Endothelial cell of umbilical vein (primary cell): ENCODE measurements around the gene ABCD1. TPM values are rescaled to one million over a fixed set of nuclear protein-coding genes. Genes with fewer than 3 reads are reported as not detected.

Experiments
- BruUV-seq: library from RNA; stranded (reverse); fragments of 400-500 nt; replicated peaks from 2 replicates; lab custom pipeline; 2021; lab: Mats Ljungman, UMichigan
- CTCF ChIA-PET: fragments of 300-600, 350-600 bp; sonication (Branson Sonifier 250); formaldehyde crosslinking; loops from one replicate; lab custom pipeline; 2021; ENCODE audit warnings: antibody characterized with exemption, inconsistent platforms; lab: Charles Lee
- POLR2A ChIA-PET: fragments of 300-600, 350-600 bp; sonication (Branson Sonifier 250); formaldehyde crosslinking; loops from one replicate; lab custom pipeline; 2021; ENCODE audit warnings: antibody characterized with exemption, inconsistent platforms; lab: Charles Lee
- DNase-seq: peaks from one replicate; pipeline ENCODE4 v3.0.0-alpha.2; 2011; ENCODE audit warnings: low read depth, low spot score
- FAIRE-seq: peaks from 2 replicates; lab custom pipeline; 2011; peaks lifted over from hg19 to GRCh38; lab: Jason Lieb, UNC
- H2AFZ ChIP-seq: 2 replicates; pipeline ENCODE4 v1.6.0; 2012; ENCODE audit warnings: low read depth, low read length, control low read depth, inconsistent platforms
- H3K27ac ChIP-seq: 2 replicates; pipeline ENCODE4 v1.5.1; 2011; ENCODE audit warnings: low read depth, mild to moderate bottlenecking, control low read depth, low read length, moderate library complexity; ENCODE audit not compliant: insufficient read depth
- H3K27me3 ChIP-seq, 2 experiments: 2 replicates each; pipeline versions ENCODE4 v1.6.0 to v1.6.1; 2011; ENCODE audit warnings: low read length in 2 of 2, mixed read lengths in 1 of 2; ENCODE audit not compliant: control insufficient read depth in 2 of 2, insufficient read depth in 2 of 2
- H3K36me3 ChIP-seq, 2 experiments: 2 replicates in 1 of 2; 3 replicates in 1 of 2; pipeline ENCODE4 v1.5.1; 2011; ENCODE audit warnings: low read length in 2 of 2, mild to moderate bottlenecking in 1 of 2, moderate library complexity in 1 of 2; ENCODE audit not compliant: control insufficient read depth in 2 of 2, insufficient read depth in 2 of 2; ENCODE audit errors: extremely low read depth in 1 of 2
- H3K4me1 ChIP-seq: 3 replicates; pipeline ENCODE4 v1.5.1; 2011; ENCODE audit warnings: mild to moderate bottlenecking, low read length; ENCODE audit not compliant: control insufficient read depth, insufficient read depth; ENCODE audit errors: extremely low read depth
- H3K4me2 ChIP-seq: 2 replicates; pipeline ENCODE4 v1.6.1; 2011; ENCODE audit warnings: low read length, control low read depth, mixed read lengths; ENCODE audit not compliant: insufficient read depth
- H3K4me3 ChIP-seq, 3 experiments: fragments of 200-600 bp in 1 of 3; sonication (generic), shearing (Covaris generic) in 1 of 3; replicated peaks in 1 of 3; 2 replicates each; pipeline ENCODE4 v1.5.1; 2011 to 2016; ENCODE audit warnings: control low read depth in 3 of 3, low read length in 3 of 3, mild to moderate bottlenecking in 2 of 3, inconsistent platforms in 1 of 3, low read depth in 1 of 3, moderate library complexity in 1 of 3; ENCODE audit not compliant: insufficient read depth in 1 of 3
- H3K79me2 ChIP-seq: 2 replicates; pipeline ENCODE4 v1.6.0; 2012; ENCODE audit warnings: low read length, inconsistent platforms; ENCODE audit not compliant: control insufficient read depth, insufficient read depth
- H3K9ac ChIP-seq: replicated peaks from 2 replicates; pipeline ENCODE3; 2011; ENCODE audit warnings: low read length, control low read depth; ENCODE audit not compliant: insufficient read depth; ENCODE audit errors: extremely low read depth
- H3K9me1 ChIP-seq: replicated peaks from 3 replicates; pipeline ENCODE4 v1.6.0; 2011; ENCODE audit warnings: mild to moderate bottlenecking, low read length; ENCODE audit not compliant: control insufficient read depth, insufficient read depth; ENCODE audit errors: extremely low read depth
- H3K9me3 ChIP-seq: replicated peaks from 2 replicates; pipeline ENCODE4 v1.5.1; 2012; ENCODE audit warnings: low read length, inconsistent platforms; ENCODE audit not compliant: control insufficient read depth, insufficient read depth
- H4K20me1 ChIP-seq: replicated peaks from 2 replicates; pipeline ENCODE3; 2011; ENCODE audit warnings: mild to moderate bottlenecking, low read length; ENCODE audit not compliant: control insufficient read depth, insufficient read depth; ENCODE audit errors: extremely low read depth
- CTCF ChIP-seq, 2 donors: IDR thresholded peaks; 1 replicate in 1 of 2; 2 replicates in 1 of 2; pipeline ENCODE4 v1.5.1; 2011; ENCODE audit warnings: low read length in 2 of 2, mild to moderate bottlenecking in 2 of 2, moderate library complexity in 2 of 2, control low read depth in 1 of 2, inconsistent platforms in 1 of 2, low read depth in 1 of 2; ENCODE audit not compliant: insufficient read depth in 1 of 2; ENCODE audit errors: extremely low read depth in 1 of 2
- EZH2 ChIP-seq: IDR thresholded peaks from 2 replicates; pipeline ENCODE4 v1.6.1; 2012; ENCODE audit warnings: borderline replicate concordance, low read depth, mild to moderate bottlenecking, moderate library complexity, low read length, inconsistent platforms; ENCODE audit not compliant: severe bottlenecking
- FOS ChIP-seq: IDR thresholded peaks from 2 replicates; pipeline ENCODE4 v1.6.1; 2011; ENCODE audit warnings: mild to moderate bottlenecking, low read length, moderate library complexity, borderline replicate concordance; ENCODE audit not compliant: insufficient read depth
- GATA2 ChIP-seq: IDR thresholded peaks from 2 replicates; pipeline ENCODE4 v1.7.0; 2011; ENCODE audit warnings: low read depth, mild to moderate bottlenecking, moderate library complexity, mixed read lengths, low read length; ENCODE audit not compliant: insufficient read length, insufficient read depth
- JUN ChIP-seq: IDR thresholded peaks from 2 replicates; pipeline ENCODE4 v1.6.1; 2011; ENCODE audit warnings: borderline replicate concordance, low read depth; ENCODE audit not compliant: insufficient read length, insufficient read depth
- MAX ChIP-seq: IDR thresholded peaks from 2 replicates; pipeline ENCODE4 v1.6.1; 2011; ENCODE audit not compliant: insufficient read depth, insufficient read length
- MYC ChIP-seq: IDR thresholded peaks from one replicate; pipeline ENCODE4 v1.6.1; 2011; ENCODE audit warnings: mild to moderate bottlenecking, low read depth, low read length
- POLR2A ChIP-seq: IDR thresholded peaks from 2 replicates; pipeline ENCODE4 v1.6.1; 2012; ENCODE audit warnings: low read depth, mild to moderate bottlenecking, control low read depth, low read length
- POLR2AphosphoS5 ChIP-seq: IDR thresholded peaks from 2 replicates; pipeline ENCODE4 v1.6.1; 2012; ENCODE audit warnings: low read depth, mild to moderate bottlenecking, control low read depth, low read length, moderate library complexity; ENCODE audit not compliant: insufficient read depth
- dilution Hi-C: fragments of 300-500 bp; cut with MboI; formaldehyde crosslinking; loops from one replicate; pipeline ENCODE4 v1.15.0; 2019; ENCODE audit warnings: low sequenced_read_pairs; ENCODE audit not compliant: extremely low pct_ligation_motif_present
- intact Hi-C: fragments of 100-400 bp; cut with micrococcal nuclease; formaldehyde crosslinking; loops from one replicate; pipeline ENCODE4 v1.10.0; 2022
- polyA plus RNA-seq, 4 experiments: library from polyadenylated mRNA; depleted of rRNA in 3 of 4; stranded (reverse) in 3 of 4; unstranded in 1 of 4; fragments of >200 nt; gene quantifications; 2 replicates each; pipeline versions ENCODE4 v1.2.1 to v1.2.3, GENCODE V29; 2011 to 2012; ENCODE audit warnings: missing spikeins in 1 of 4
- total RNA-seq: library from RNA; stranded (reverse); gene quantifications from 2 replicates; pipeline ENCODE4 v1.2.3, GENCODE V29; 2021

ABCD1 gene
- total and polyA plus RNA-seq, 2 donors (not counting 3 experiments of a cell fraction or from before 2014, with no cell fraction given), result 9.1 to 12.9 TPM

GRCh38 chrX:153740631-153741222 is 16.1 kb downstream of the ABCD1 start:
- no TSS peak for BruUV-seq
- no peak overlapping the region for H3K27ac ChIP-seq
- H3K4me1 ChIP-seq, result no peaks in the 10 kb centered on the region
- H3K9me1 ChIP-seq, result no peaks in the 10 kb centered on the region
- H3K9ac ChIP-seq, result no peak overlapping the region
- no peak overlapping the region for H3K4me2 ChIP-seq
- no peak overlapping the region for H2AFZ ChIP-seq
- no peaks in the 10 kb centered on the region for H3K36me3 ChIP-seq
- no peak for TF ChIP-seq EZH2
- TF ChIP-seq FOS, result no peak
- TF ChIP-seq POLR2A, result no peak
- TF ChIP-seq GATA2, result no peak
- TF ChIP-seq CTCF (IDR thresholded peaks at IDR 0.05; ENCODE audit: extremely low read depth in 1 of 2, insufficient read depth in 1 of 2, low read depth in 1 of 2, low read length in 2 of 2), result no peak
- POLR2A ChIA-PET, result no interaction called here
- H3K79me2 ChIP-seq, result no peaks in the 10 kb centered on the region
- DNase-seq, result no peak
- intact Hi-C loops, result no loop called here
- CTCF ChIA-PET, result no interaction called here
- no peaks in the 10 kb centered on the region for H3K9me3 ChIP-seq
- no peak for FAIRE-seq
- H3K4me3 ChIP-seq, result no peak overlapping the region
- H4K20me1 ChIP-seq, result no peaks in the 10 kb centered on the region
- no peaks in the 10 kb centered on the region for H3K27me3 ChIP-seq
- dilution Hi-C loops, result no loop called here

GRCh38 chrX:153741446-153741845 is 16.8 kb downstream of the ABCD1 start:
- Histone ChIP-seq H3K9me3 (no peaks in the 10 kb centered on the region), H3K4me1 (no peaks in the 10 kb centered on the region), H3K9me1 (no peaks in the 10 kb centered on the region), H3K4me3 (no peak overlapping the region), H3K27ac (no peak overlapping the region), H4K20me1 (no peaks in the 10 kb centered on the region), H3K79me2 (no peaks in the 10 kb centered on the region), H3K36me3 (no peaks in the 10 kb centered on the region), H2AFZ (no peak overlapping the region), H3K27me3 (no peaks in the 10 kb centered on the region), H3K4me2 (no peak overlapping the region), H3K9ac (no peak overlapping the region)
- CTCF ChIA-PET, result no interaction called here
- TF ChIP-seq JUN, result no peak
- TF ChIP-seq POLR2AphosphoS5, result no peak
- TF ChIP-seq EZH2, result no peak
- TF ChIP-seq CTCF (IDR thresholded peaks at IDR 0.05; ENCODE audit: extremely low read depth in 1 of 2, insufficient read depth in 1 of 2, low read depth in 1 of 2, low read length in 2 of 2), result no peak
- no peak for TF ChIP-seq FOS
- no peak for TF ChIP-seq MAX
- TF ChIP-seq MYC, result no peak
- TF ChIP-seq GATA2, result no peak
- TF ChIP-seq POLR2A, result no peak
- no TSS peak for BruUV-seq
- FAIRE-seq (no peak), DNase-seq (no peak)
- intact Hi-C loops, result no loop called here
- POLR2A ChIA-PET, result no interaction called here
- dilution Hi-C loops, result no loop called here
